Endodermal cell (in vitro differentiated cells): ENCODE results near the gene TMEM266. TPM values are rescaled to one million over a fixed set of nuclear protein-coding genes. Genes with fewer than 3 reads are reported as not detected.
A peak's percentile ranks its signal among the peaks of the same experiment; 100 is the strongest.

Experiments used
- DNase-seq: peaks from one replicate; pipeline ENCODE4 v3.0.0-alpha.2; 2017
- H3K27ac ChIP-seq: 2 replicates; pipeline ENCODE4 v1.5.1; 2013; ENCODE audit warnings: mild to moderate bottlenecking, low read depth, low read length, moderate library complexity
- H3K27me3 ChIP-seq: 2 replicates; pipeline ENCODE4 v1.6.1; 2013; ENCODE audit warnings: mild to moderate bottlenecking, low read length, moderate library complexity; ENCODE audit not compliant: insufficient read depth, control insufficient read depth, poor library complexity, severe bottlenecking
- H3K36me3 ChIP-seq: 2 replicates; pipeline ENCODE4 v1.7.0; 2013; ENCODE audit warnings: mild to moderate bottlenecking, low read length, moderate library complexity; ENCODE audit not compliant: control insufficient read depth, insufficient read depth
- H3K4me1 ChIP-seq: one replicate; pipeline ENCODE4 v1.7.0; 2013; ENCODE audit warnings: low read length; ENCODE audit not compliant: control insufficient read depth, insufficient read depth
- H3K4me3 ChIP-seq: 2 replicates; pipeline ENCODE4 v1.5.1; 2013; ENCODE audit warnings: mild to moderate bottlenecking, low read length, moderate library complexity
- H3K9ac ChIP-seq: 2 replicates; pipeline ENCODE4 v1.6.1; 2013; ENCODE audit warnings: mild to moderate bottlenecking, low read length, moderate library complexity; ENCODE audit not compliant: poor library complexity, severe bottlenecking; ENCODE audit errors: extremely low read depth
- H3K9me3 ChIP-seq: 2 replicates; pipeline ENCODE4 v1.6.1; 2013; ENCODE audit warnings: mild to moderate bottlenecking, low read length, moderate library complexity; ENCODE audit not compliant: control insufficient read depth
- H3K27ac Mint-ChIP-seq: 2 replicates; pipeline ENCODE4 v1.8.0; 2020; ENCODE audit warnings: mixed read lengths
- H3K27me3 Mint-ChIP-seq: 2 replicates; pipeline ENCODE4 v1.8.0; 2021; ENCODE audit warnings: mild to moderate bottlenecking, mixed read lengths; ENCODE audit not compliant: insufficient read depth
- H3K36me3 Mint-ChIP-seq: 2 replicates; pipeline ENCODE4 v1.8.0; 2020; ENCODE audit warnings: low read depth, mixed read lengths
- H3K4me1 Mint-ChIP-seq: 2 replicates; pipeline ENCODE4 v1.8.0; 2020; ENCODE audit warnings: mixed read lengths
- H3K4me3 Mint-ChIP-seq: 2 replicates; pipeline ENCODE4 v1.8.0; 2020; ENCODE audit warnings: mild to moderate bottlenecking, moderate library complexity, mixed read lengths
- H3K9me3 Mint-ChIP-seq: 2 replicates; pipeline ENCODE4 v1.8.0; 2020; ENCODE audit warnings: mild to moderate bottlenecking, mixed read lengths
- CTCF ChIP-seq: fragments of 200-600 bp; sonication (generic); conservative IDR thresholded peaks from 2 replicates; pipeline ENCODE4 v1.5.0; 2021; ENCODE audit warnings: antibody characterized with exemption, mild to moderate bottlenecking
- WGBS, 2 experiments: methylation state at CpG; one replicate each; pipeline versions ENCODE4 v1.1.5 to v1.1.7; 2013; ENCODE audit warnings: missing lambda C conversion rate in 2 of 2, mixed read lengths in 1 of 2; ENCODE audit not compliant: insufficient coverage in 1 of 2, insufficient read length in 1 of 2; 5-methylcytosine and 5-hydroxymethylcytosine counted together
- total RNA-seq, 2 donors: library from RNA; stranded (reverse); fragmentation: NEBNext Ultra II Directional in 1 of 2; extraction: Animal tissue kit (Norgen Biotek cat#: 25700) in 1 of 2; gene quantifications; 2 replicates in 1 of 2; 3 replicates in 1 of 2; pipeline ENCODE4 v1.2.1, GENCODE V29; 2021

TMEM266 gene
- total RNA-seq, 2 donors from 2014 or later = 1.8 to 2.0 TPM

DNA sequence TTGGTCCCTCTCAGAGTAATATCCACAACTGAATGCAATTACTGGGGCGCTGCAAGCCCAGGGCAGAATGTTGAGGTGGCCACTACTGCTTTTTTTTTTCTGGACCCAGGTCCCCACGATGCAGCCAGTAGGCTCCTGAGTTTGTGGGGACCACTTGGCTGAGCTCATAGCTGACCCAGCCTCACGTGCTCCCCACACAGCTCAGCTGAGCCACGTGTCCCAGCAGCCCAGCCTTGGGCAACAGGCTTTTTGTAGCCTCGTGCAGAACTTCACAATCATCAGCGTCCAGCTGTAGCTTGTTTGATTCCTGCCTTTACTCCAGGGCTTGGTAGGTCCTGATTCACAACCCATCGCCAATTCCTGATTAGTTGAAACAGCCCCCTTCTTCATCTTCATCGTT is 134.1 kb downstream of the TMEM266 start:
- Mint-ChIP-seq H3K4me3 (no peak overlapping the region), H3K9me3 (no peaks in the 10 kb centered on the region), H3K27ac (no peak overlapping the region), H3K36me3 (peaks cover 1% of the 10 kb centered on the region), H3K27me3 (peaks cover 28% of the 10 kb centered on the region), H3K4me1 (peaks cover 25% of the 10 kb centered on the region)
- no peak for TF ChIP-seq CTCF
- DNase-seq = no peak
- WGBS, 2 experiments = 88 to 89% methylated on average over 8 of the region's 8 CpGs
- peaks cover 17% of the 10 kb centered on the region for H3K27me3 ChIP-seq
- H3K4me1 ChIP-seq = peaks cover 20% of the 10 kb centered on the region
- H3K27ac ChIP-seq = no peak overlapping the region
- no peak overlapping the region for H3K9ac ChIP-seq
- H3K4me3 ChIP-seq = no peak overlapping the region
- H3K9me3 ChIP-seq = no peaks in the 10 kb centered on the region
- no peaks in the 10 kb centered on the region for H3K36me3 ChIP-seq

DNA sequence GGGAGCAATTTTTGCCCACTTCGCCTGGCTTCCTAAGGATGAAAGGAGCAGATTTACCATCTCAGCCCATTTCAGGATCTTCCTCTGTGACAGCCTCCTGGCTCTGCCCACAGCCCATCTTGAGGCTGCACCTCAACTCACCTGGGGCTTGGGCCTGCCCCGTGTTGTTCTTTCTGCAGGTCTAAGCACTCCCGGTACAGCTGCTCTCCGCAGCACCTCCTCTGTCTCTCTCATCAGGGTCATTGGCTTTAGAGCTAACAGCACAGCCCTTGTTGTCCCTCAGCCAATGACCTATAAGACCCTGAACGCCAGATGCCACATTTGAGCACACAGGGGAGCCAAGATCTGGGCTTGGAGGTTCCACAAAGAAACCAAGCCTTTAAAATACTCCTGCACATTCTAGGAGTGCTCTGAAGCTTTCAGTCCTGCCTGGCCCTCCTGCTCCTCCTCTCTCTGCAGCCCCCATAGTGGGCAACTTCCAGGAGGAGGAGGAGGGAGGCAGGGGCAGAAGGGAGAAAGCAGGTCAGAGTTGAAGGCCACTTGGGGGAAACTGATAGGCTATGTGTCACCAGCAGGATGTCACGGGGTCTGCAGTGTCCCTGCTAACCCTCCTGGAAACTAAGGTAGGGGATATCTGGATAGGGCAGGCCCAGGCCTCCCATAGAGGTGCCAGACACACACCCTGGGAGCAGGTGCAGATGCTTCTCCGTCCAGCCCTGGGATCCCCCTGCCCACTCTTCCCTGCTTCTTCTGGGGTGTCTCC is 135.9 kb downstream of the TMEM266 start:
- peaks cover 3% of the 10 kb centered on the region for H3K36me3 Mint-ChIP-seq
- Histone ChIP-seq H3K27me3 (no peaks in the 10 kb centered on the region), H3K9me3 (no peaks in the 10 kb centered on the region), H3K4me3 (no peak overlapping the region), H3K4me1 (peaks cover 20% of the 10 kb centered on the region), H3K9ac (no peak overlapping the region), H3K27ac (no peak overlapping the region), H3K36me3 (no peaks in the 10 kb centered on the region)
- peak overlapping the region; percentile 74 for H3K27ac Mint-ChIP-seq
- WGBS, 2 experiments = 85 to 91% methylated on average over 5 to 7 of the region's 7 CpGs
- no peak for TF ChIP-seq CTCF
- no peak overlapping the region for H3K4me3 Mint-ChIP-seq
- peaks cover 43% of the 10 kb centered on the region for H3K4me1 Mint-ChIP-seq
- no peaks in the 10 kb centered on the region for H3K9me3 Mint-ChIP-seq
- DNase-seq = no peak
- peaks cover 11% of the 10 kb centered on the region for H3K27me3 Mint-ChIP-seq

DNA sequence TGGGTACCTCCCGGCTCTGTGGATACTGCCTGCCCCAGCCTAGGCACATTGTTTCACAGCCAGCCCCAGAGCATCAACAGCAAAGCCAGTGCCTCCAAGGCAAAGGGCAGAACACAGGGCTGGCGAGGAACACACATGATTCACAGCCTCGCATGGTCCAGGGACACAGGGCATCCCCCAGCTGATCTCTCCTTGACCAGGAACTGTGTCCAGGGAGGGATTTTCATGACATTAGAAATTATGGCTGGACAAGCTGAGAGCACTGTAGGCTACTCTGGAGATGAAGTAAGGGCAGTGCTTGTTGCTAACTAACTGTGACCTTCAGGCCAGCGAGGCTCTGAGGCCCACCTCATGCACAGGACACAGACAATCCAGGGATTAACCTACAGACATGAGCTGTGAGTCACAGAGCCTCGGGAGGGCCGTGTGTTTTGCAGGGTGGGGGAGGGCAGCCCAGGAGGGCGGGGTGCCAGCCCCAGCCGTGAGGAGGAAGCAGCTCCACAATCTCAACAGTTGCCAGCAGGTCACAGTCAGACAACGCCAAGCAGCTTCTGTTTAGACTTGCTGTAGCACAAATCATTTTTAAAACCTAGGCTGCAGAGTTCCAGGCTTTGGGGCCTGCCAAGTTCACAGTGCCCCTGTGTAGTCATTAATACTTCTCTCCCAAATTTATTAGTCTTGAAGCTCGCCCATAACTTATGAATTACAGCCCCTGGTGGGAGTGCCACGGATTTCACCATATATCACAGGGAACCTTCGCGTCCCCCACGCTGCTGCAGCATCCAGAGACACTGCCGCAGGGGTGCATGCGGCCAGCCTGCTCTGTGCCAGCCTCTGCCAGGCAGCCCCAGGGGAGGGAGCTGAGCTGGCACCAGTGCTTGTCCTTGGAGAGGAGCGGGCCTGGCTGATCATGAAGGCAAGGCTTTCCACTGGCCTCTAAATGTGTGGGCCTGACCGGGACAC is 136.8 kb downstream of the TMEM266 start:
- DNase-seq = peak; percentile 78
- Histone ChIP-seq H3K9ac (no peak overlapping the region), H3K27me3 (no peaks in the 10 kb centered on the region), H3K9me3 (no peaks in the 10 kb centered on the region), H3K27ac (no peak overlapping the region), H3K36me3 (no peaks in the 10 kb centered on the region), H3K4me3 (no peak overlapping the region), H3K4me1 (peaks cover 20% of the 10 kb centered on the region)
- Mint-ChIP-seq H3K36me3 (peaks cover 3% of the 10 kb centered on the region), H3K4me3 (no peak overlapping the region), H3K27me3 (peaks cover 8% of the 10 kb centered on the region), H3K9me3 (no peaks in the 10 kb centered on the region), H3K4me1 (peaks cover 43% of the 10 kb centered on the region), H3K27ac (peak overlapping the region; percentile 74)
- 71 to 81% methylated on average over 10 to 18 of the region's 18 CpGs for WGBS, 2 experiments
- no peak for TF ChIP-seq CTCF
